SK-N-SH (cell line): Measurements from ENCODE around the gene FDX1. TPM values are rescaled to one million over a fixed set of nuclear protein-coding genes. Genes with fewer than 3 reads are reported as not detected.
A peak's percentile ranks its signal among the peaks of the same experiment; 100 is the strongest.

Source experiments
- CTCF ChIA-PET: fragments of 300-600, 350-600 bp; formaldehyde crosslinking; extraction: SDS; loops from one replicate; lab custom pipeline; 2021; lab: Yijun Ruan, JAX
- POLR2A ChIA-PET: fragments of 350-600 bp; sonication (Branson Sonifier 250); formaldehyde crosslinking; extraction: SDS; loops from one replicate; lab custom pipeline; 2020; ENCODE audit warnings: antibody characterized with exemption, inconsistent platforms; lab: Yijun Ruan, JAX
- DNase-seq: peaks from one replicate; pipeline ENCODE4 v3.0.0; 2012
- H2AFZ ChIP-seq: fragments of 200-600 bp; sonication (generic); 2 replicates; pipeline ENCODE4 v1.8.1; 2016; ENCODE audit warnings: antibody characterized with exemption, mild to moderate bottlenecking, low read depth
- H3F3A ChIP-seq: fragments of 200-600 bp; sonication (generic); replicated peaks from 2 replicates; pipeline ENCODE3; 2016; ENCODE audit warnings: antibody characterized with exemption, mild to moderate bottlenecking; ENCODE audit not compliant: insufficient read depth
- H3K27ac ChIP-seq, 2 experiments: fragments of 200-500 bp in 1 of 2; fragments of 200-600 bp in 1 of 2; sonication (Bioruptor generic) in 1 of 2; sonication (generic), shearing (Covaris generic) in 1 of 2; 2 replicates each; pipeline versions ENCODE4 v1.5.1 to v1.6.1; 2014 to 2016; ENCODE audit warnings: low read depth in 2 of 2, inconsistent platforms in 1 of 2, low read length in 1 of 2, mild to moderate bottlenecking in 1 of 2, mixed read lengths in 1 of 2
- H3K27me3 ChIP-seq: fragments of 200-600 bp; sonication (generic), shearing (Covaris generic); 2 replicates; pipeline ENCODE4 v1.6.1; 2016; ENCODE audit warnings: mixed run types; ENCODE audit not compliant: insufficient read depth
- H3K36me3 ChIP-seq, 2 experiments: fragments of 200-500 bp in 1 of 2; fragments of 200-600 bp in 1 of 2; sonication (Bioruptor generic) in 1 of 2; sonication (generic) in 1 of 2; replicated peaks in 1 of 2; 2 replicates each; pipeline versions ENCODE3 to v1.5.1; 2014 to 2016; ENCODE audit warnings: low read length in 1 of 2, mild to moderate bottlenecking in 1 of 2; ENCODE audit not compliant: insufficient read depth in 2 of 2, control insufficient read depth in 1 of 2
- H3K4me1 ChIP-seq, 2 experiments: fragments of 200-500 bp in 1 of 2; fragments of 200-600 bp in 1 of 2; sonication (Bioruptor generic) in 1 of 2; sonication (generic), shearing (Covaris generic) in 1 of 2; 2 replicates each; pipeline versions ENCODE4 v1.5.1 to v1.6.1; 2014 to 2016; ENCODE audit warnings: low read depth in 1 of 2, low read length in 1 of 2, mixed run types in 1 of 2; ENCODE audit not compliant: insufficient read depth in 2 of 2, control insufficient read depth in 1 of 2
- H3K4me2 ChIP-seq: fragments of 200-600 bp; sonication (generic), shearing (Covaris generic); 2 replicates; pipeline ENCODE4 v1.6.1; 2017; ENCODE audit warnings: mixed run types
- H3K4me3 ChIP-seq, 2 experiments: fragments of 200-500 bp in 1 of 2; fragments of 200-600 bp in 1 of 2; sonication (Bioruptor generic) in 1 of 2; sonication (generic), shearing (Covaris generic) in 1 of 2; 2 replicates each; pipeline versions ENCODE4 v1.5.1 to v1.8.1; 2014 to 2016; ENCODE audit warnings: low read depth in 2 of 2, inconsistent platforms in 1 of 2, low read length in 1 of 2, mild to moderate bottlenecking in 1 of 2, mixed read lengths in 1 of 2, moderate library complexity in 1 of 2
- H3K79me2 ChIP-seq: fragments of 200-600 bp; sonication (generic); 2 replicates; pipeline ENCODE4 v1.8.1; 2017; ENCODE audit warnings: mild to moderate bottlenecking; ENCODE audit not compliant: insufficient read depth
- H3K9ac ChIP-seq: fragments of 200-600 bp; sonication (generic); 2 replicates; pipeline ENCODE4 v1.6.1; 2017; ENCODE audit warnings: mixed run types
- H3K9me2 ChIP-seq: fragments of 200-600 bp; sonication (generic); 2 replicates; pipeline ENCODE4 v1.6.1; 2017; ENCODE audit warnings: mixed run types
- H3K9me3 ChIP-seq: fragments of 200-600 bp; sonication (generic); 2 replicates; pipeline ENCODE4 v1.6.1; 2017; ENCODE audit warnings: mixed run types, mild to moderate bottlenecking, moderate library complexity
- H4K20me1 ChIP-seq: fragments of 200-600 bp; sonication (generic); 2 replicates; pipeline ENCODE4 v1.6.1; 2017; ENCODE audit warnings: mild to moderate bottlenecking, mixed run types; ENCODE audit not compliant: insufficient read depth
- ELF1 ChIP-seq: IDR thresholded peaks from 2 replicates; pipeline ENCODE4 v1.4.0; 2012
- EP300 ChIP-seq, 2 experiments: IDR thresholded peaks; 2 replicates each; pipeline versions ENCODE4 v1.4.0 to v1.6.1; 2012; ENCODE audit warnings: borderline replicate concordance in 1 of 2, low read depth in 1 of 2, low read length in 1 of 2
- FOSL2 ChIP-seq: IDR thresholded peaks from 2 replicates; pipeline ENCODE4 v1.4.0; 2012; ENCODE audit warnings: low read depth, mild to moderate bottlenecking, moderate library complexity, borderline replicate concordance
- GATA2 ChIP-seq: sonication (generic); formaldehyde crosslinking; IDR thresholded peaks from 2 replicates; pipeline ENCODE4 v1.5.0; 2020; ENCODE audit warnings: mild to moderate bottlenecking, missing genetic modification reagents
- JUND ChIP-seq: IDR thresholded peaks from 2 replicates; pipeline ENCODE4 v1.4.0; 2012
- MEF2A ChIP-seq: IDR thresholded peaks from 2 replicates; pipeline ENCODE4 v1.4.0; 2012; ENCODE audit warnings: low read depth, borderline replicate concordance
- MXI1 ChIP-seq: IDR thresholded peaks from 2 replicates; pipeline ENCODE4 v1.6.1; 2012; ENCODE audit warnings: mild to moderate bottlenecking, low read depth, low read length, improper control_type of control experiment
- NFIC ChIP-seq: IDR thresholded peaks from 2 replicates; pipeline ENCODE4 v1.4.0; 2012; ENCODE audit warnings: borderline replicate concordance
- NRF1 ChIP-seq: IDR thresholded peaks from 2 replicates; pipeline ENCODE4 v1.6.1; 2012; ENCODE audit warnings: low read depth, mild to moderate bottlenecking, low read length
- RXRA ChIP-seq: IDR thresholded peaks from 2 replicates; pipeline ENCODE4 v1.4.0; 2012; ENCODE audit warnings: low read depth, mild to moderate bottlenecking, borderline replicate concordance
- TCF12 ChIP-seq: IDR thresholded peaks from 2 replicates; pipeline ENCODE4 v1.4.0; 2012
- TEAD4 ChIP-seq: IDR thresholded peaks from 2 replicates; pipeline ENCODE4 v1.4.0; 2012; ENCODE audit warnings: mild to moderate bottlenecking, borderline replicate concordance; ENCODE audit not compliant: insufficient read depth
- WGBS: methylation state at CpG from one replicate; pipeline ENCODE4 v1.1.6; 2017; ENCODE audit warnings: low lambda C conversion rate; 5-methylcytosine and 5-hydroxymethylcytosine counted together
- polyA plus RNA-seq, 3 experiments: library from polyadenylated mRNA; depleted of rRNA; stranded (reverse); fragments of >200 nt; gene quantifications; 2 replicates each; pipeline ENCODE4 v1.2.3, GENCODE V29; 2012
- TF ChIP-seq, protein P1 (sequence below): fragments of 150-350 bp; IDR thresholded peaks from 2 replicates; pipeline ENCODE4 v1.6.1; 2017; ENCODE audit warnings: antibody characterized with exemption, low read length, low read depth, borderline replicate concordance
- TF ChIP-seq, protein P2 (sequence below): fragments of 150-350 bp; IDR thresholded peaks from 2 replicates; pipeline ENCODE4 v1.6.1; 2016; ENCODE audit warnings: mild to moderate bottlenecking, low read depth, low read length
- TF ChIP-seq, protein P3 (sequence below): IDR thresholded peaks from 2 replicates; pipeline ENCODE4 v1.4.0; 2012; ENCODE audit warnings: low read depth, borderline replicate concordance
- TF ChIP-seq, protein P4 (sequence below): IDR thresholded peaks from 2 replicates; pipeline ENCODE4 v1.4.0; 2012; ENCODE audit warnings: low read depth, borderline replicate concordance

The FDX1 gene
- polyA plus RNA-seq, 1 of the 3 experiments (the other 2 are of a cell fraction): 4.0 TPM

DNA sequence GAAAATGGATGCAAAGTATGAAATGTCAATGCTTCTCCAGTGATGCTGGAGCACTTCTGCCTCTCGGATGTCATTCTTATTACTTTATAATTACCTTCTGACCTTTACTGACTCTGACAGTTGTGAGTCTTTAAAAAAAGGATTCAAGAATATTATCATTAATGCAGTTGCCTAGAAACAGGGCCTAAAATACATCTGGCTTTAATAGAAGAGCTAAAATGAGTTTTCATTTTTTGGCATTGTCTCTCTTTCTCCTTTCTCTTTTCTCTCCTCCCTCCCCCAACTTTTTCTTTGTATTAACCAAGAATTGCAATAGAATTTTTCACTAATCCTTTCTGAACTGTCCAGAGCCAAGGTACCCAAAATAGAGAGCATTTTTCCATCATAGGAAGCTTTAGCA, 45.9 kb downstream of the FDX1 start:
- no peak for DNase-seq
- Histone ChIP-seq H3F3A (peaks cover 14% of the 10 kb centered on the region), H3K4me1 (peaks cover 3 to 14% of the 10 kb centered on the region in 2 experiments), H3K36me3 (no peaks in the 10 kb centered on the region), H3K9me3 (no peaks in the 10 kb centered on the region), H2AFZ (no peak overlapping the region), H3K27me3 (no peaks in the 10 kb centered on the region), H3K4me3 (no peak overlapping the region), H3K9me2 (no peaks in the 10 kb centered on the region), H3K4me2 (no peak overlapping the region), H4K20me1 (no peaks in the 10 kb centered on the region), H3K9ac (no peak overlapping the region), H3K27ac (peak overlapping the region in 1 of 2 experiments; percentile 28; a peak in 2 of 4 replicates), H3K79me2 (no peaks in the 10 kb centered on the region)
- CTCF ChIA-PET: interaction anchor here (3.1 kb wide), 1 partner anchor 12 kb away, joined by 15 read pairs; no protein-coding TSS in a partner anchor
- TF ChIP-seq NFIC: no peak
- no peak for TF ChIP-seq ELF1
- TF ChIP-seq, protein P1, sequence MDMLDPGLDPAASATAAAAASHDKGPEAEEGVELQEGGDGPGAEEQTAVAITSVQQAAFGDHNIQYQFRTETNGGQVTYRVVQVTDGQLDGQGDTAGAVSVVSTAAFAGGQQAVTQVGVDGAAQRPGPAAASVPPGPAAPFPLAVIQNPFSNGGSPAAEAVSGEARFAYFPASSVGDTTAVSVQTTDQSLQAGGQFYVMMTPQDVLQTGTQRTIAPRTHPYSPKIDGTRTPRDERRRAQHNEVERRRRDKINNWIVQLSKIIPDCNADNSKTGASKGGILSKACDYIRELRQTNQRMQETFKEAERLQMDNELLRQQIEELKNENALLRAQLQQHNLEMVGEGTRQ: no peak
- no peak for TF ChIP-seq RXRA
- TF ChIP-seq, protein P2, sequence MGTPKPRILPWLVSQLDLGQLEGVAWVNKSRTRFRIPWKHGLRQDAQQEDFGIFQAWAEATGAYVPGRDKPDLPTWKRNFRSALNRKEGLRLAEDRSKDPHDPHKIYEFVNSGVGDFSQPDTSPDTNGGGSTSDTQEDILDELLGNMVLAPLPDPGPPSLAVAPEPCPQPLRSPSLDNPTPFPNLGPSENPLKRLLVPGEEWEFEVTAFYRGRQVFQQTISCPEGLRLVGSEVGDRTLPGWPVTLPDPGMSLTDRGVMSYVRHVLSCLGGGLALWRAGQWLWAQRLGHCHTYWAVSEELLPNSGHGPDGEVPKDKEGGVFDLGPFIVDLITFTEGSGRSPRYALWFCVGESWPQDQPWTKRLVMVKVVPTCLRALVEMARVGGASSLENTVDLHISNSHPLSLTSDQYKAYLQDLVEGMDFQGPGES: no peak
- TF ChIP-seq TCF12: no peak
- TF ChIP-seq TEAD4: no peak
- TF ChIP-seq, protein P3, sequence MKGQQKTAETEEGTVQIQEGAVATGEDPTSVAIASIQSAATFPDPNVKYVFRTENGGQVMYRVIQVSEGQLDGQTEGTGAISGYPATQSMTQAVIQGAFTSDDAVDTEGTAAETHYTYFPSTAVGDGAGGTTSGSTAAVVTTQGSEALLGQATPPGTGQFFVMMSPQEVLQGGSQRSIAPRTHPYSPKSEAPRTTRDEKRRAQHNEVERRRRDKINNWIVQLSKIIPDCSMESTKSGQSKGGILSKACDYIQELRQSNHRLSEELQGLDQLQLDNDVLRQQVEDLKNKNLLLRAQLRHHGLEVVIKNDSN: no peak
- TF ChIP-seq FOSL2: no peak
- no peak for TF ChIP-seq MXI1
- TF ChIP-seq EP300 (IDR thresholded peaks at IDR 0.05; ENCODE audit: borderline replicate concordance in 1 of 2, low read depth in 1 of 2, low read length in 1 of 2): no peak
- TF ChIP-seq JUND: no peak
- TF ChIP-seq, protein P4, sequence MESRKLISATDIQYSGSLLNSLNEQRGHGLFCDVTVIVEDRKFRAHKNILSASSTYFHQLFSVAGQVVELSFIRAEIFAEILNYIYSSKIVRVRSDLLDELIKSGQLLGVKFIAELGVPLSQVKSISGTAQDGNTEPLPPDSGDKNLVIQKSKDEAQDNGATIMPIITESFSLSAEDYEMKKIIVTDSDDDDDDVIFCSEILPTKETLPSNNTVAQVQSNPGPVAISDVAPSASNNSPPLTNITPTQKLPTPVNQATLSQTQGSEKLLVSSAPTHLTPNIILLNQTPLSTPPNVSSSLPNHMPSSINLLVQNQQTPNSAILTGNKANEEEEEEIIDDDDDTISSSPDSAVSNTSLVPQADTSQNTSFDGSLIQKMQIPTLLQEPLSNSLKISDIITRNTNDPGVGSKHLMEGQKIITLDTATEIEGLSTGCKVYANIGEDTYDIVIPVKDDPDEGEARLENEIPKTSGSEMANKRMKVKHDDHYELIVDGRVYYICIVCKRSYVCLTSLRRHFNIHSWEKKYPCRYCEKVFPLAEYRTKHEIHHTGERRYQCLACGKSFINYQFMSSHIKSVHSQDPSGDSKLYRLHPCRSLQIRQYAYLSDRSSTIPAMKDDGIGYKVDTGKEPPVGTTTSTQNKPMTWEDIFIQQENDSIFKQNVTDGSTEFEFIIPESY: no peak
- no peak for TF ChIP-seq MEF2A
- no peak for TF ChIP-seq NRF1
- TF ChIP-seq GATA2 (CRISPR knock-in tag): no peak
- POLR2A ChIA-PET: no interaction called here
- 59% methylated on average over 1 of the region's 1 CpG for WGBS
